ENCODE results near the gene GALNT18. TPM values are rescaled to one million over a fixed set of nuclear protein-coding genes. Genes with fewer than 3 reads are reported as not detected.

GALNT18 gene
- total RNA-seq (0.18 and 0.32 TPM in 2 replicates), polyA plus RNA-seq (0.17 and 0.25 TPM in 2 replicates), polyA minus RNA-seq (0.34 TPM in 1 of 2 replicates, not detected in the other), Bru-seq, nascent RNA (percentile 16 among the genes with signal in this experiment), BruChase-seq, experiment 1, labeled RNA remaining after a 6-hour chase (percentile 21 among the genes with signal in this experiment), BruChase-seq, experiment 2, labeled RNA remaining after a 2-hour chase (percentile 22 among the genes with signal in this experiment)
- polyA plus RNA-seq (2011; cell fraction: cytosol; rRNA removed) = 0.21 and 0.25 TPM in 2 replicates
- 0.11 and 0.12 TPM in 2 replicates for polyA plus RNA-seq (2011; cell fraction: nucleus; rRNA removed)
- polyA plus RNA-seq (2012) = 0.39 and 0.44 TPM in 2 replicates
- not detected for polyA minus RNA-seq (2011; cell fraction: cytosol; rRNA and poly(A)+ RNA removed)
- polyA minus RNA-seq (2011; cell fraction: nucleus; rRNA and poly(A)+ RNA removed) = 0.19 and 0.58 TPM in 2 replicates
- long read RNA-seq = 0 reads

DNA sequence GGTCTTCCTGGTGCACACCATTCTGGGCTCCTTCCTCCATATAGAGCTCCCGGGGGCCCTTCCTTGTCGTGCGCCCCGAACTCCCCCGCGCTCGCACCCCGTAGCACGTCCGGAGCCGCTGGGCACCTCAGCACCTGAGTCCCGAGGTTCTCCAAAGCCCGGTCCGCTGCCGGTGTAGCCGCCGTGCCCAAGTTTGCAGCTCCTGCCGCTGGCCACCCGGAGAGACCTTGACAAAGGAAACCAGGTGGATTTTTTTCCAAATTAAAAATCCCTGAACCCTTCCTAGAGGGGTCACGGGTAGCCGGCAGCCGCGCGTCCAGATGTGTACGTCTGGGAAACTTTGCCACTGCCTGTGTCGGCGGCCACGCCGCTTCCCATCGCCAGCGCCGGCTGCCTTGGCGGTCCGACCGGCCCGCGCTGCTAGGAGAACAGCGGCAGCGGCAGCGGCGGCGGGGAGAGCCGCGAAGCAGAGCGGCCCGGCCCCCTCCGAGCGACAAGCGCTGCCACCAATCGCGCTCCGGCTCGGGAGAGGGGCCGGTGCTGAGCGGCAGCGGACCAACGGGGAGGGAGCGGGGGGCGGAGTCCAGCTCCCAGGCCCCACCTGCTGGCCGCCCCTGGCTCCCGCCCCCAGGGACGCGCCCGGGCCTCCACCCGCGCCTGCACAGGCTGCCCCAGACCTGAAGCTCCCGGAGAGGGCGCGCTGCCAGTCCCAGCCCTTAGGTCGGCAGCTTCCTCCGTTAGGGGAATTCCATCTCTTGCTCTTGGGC lies at the start of gene GALNT18:
Gene GALNT18, minus strand, starts transcription at position 433 of the 767 bp plus-strand sequence.
- ChIA-PET CTCF (interaction anchor here (0.6 to 1.3 kb wide), 7 partner anchors 10 to 688 kb away, joined by 3 to 9 read pairs (median 3); no protein-coding TSS in a partner anchor), POLR2A (no interaction called here)
- Histone ChIP-seq H3K27ac (ENCODE audit: insufficient read depth, low read depth, low read length) (no peak within 1 kb of the TSS), H3K36me3 (ENCODE audit: control insufficient read depth in 2 of 2, extremely low read depth in 1 of 2, insufficient read depth in 2 of 2, low read length in 2 of 2) (no peaks in the 10 kb centered on the region), H2AFZ (ENCODE audit: low read depth, low read length) (peak within 1 kb of the TSS; percentile 82), H3K9me1 (replicated peaks; ENCODE audit: control insufficient read depth, extremely low read depth, insufficient read depth, low read length) (no peaks in the 10 kb centered on the region), H3K9me3 (replicated peaks; ENCODE audit: control insufficient read depth, insufficient read depth, low read length) (no peaks in the 10 kb centered on the region), H3K4me3 (replicated peaks in 1 of 3; ENCODE audit: insufficient read depth in 1 of 3, low read depth in 1 of 3, low read length in 3 of 3) (peak within 1 kb of the TSS in 2 of 3 experiments; percentile 28 to 31), H3K27me3 (ENCODE audit: control insufficient read depth in 2 of 2, insufficient read depth in 2 of 2, low read length in 2 of 2) (peaks cover 39% of the 10 kb centered on the region in 2 experiments), H4K20me1 (replicated peaks; ENCODE audit: control insufficient read depth, extremely low read depth, insufficient read depth, low read length) (no peaks in the 10 kb centered on the region), H3K9ac (replicated peaks; ENCODE audit: extremely low read depth, insufficient read depth, low read length) (no peak within 1 kb of the TSS), H3K4me1 (ENCODE audit: control insufficient read depth, extremely low read depth, insufficient read depth, low read length) (no peaks in the 10 kb centered on the region), H3K79me2 (ENCODE audit: control insufficient read depth, insufficient read depth, low read length) (no peaks in the 10 kb centered on the region), H3K4me2 (ENCODE audit: insufficient read depth, low read length) (peak within 1 kb of the TSS; percentile 64)
- FAIRE-seq (peak; percentile 90), DNase-seq (ENCODE audit: low read depth, low spot score) (peak; percentile 88)
- no TSS peak for BruUV-seq (replicated peaks)
- dilution Hi-C loops (cut with MboI; ENCODE audit: extremely low pct_ligation_motif_present, low sequenced_read_pairs) (no loop called here), intact Hi-C loops (cut with micrococcal nuclease) (loop anchor here (5.0 kb wide), 1 partner anchor 166 kb away; no protein-coding TSS in a partner anchor)
- TF ChIP-seq EZH2 (IDR thresholded peaks at IDR 0.05; ENCODE audit: borderline replicate concordance, low read depth, low read length, severe bottlenecking) (peak; percentile 24), MYC (IDR thresholded peaks at IDR 0.05; ENCODE audit: low read depth, low read length) (no peak), JUN (IDR thresholded peaks at IDR 0.05; ENCODE audit: borderline replicate concordance, insufficient read depth, insufficient read length, low read depth) (no peak)
- TF ChIP-seq, protein P1, sequence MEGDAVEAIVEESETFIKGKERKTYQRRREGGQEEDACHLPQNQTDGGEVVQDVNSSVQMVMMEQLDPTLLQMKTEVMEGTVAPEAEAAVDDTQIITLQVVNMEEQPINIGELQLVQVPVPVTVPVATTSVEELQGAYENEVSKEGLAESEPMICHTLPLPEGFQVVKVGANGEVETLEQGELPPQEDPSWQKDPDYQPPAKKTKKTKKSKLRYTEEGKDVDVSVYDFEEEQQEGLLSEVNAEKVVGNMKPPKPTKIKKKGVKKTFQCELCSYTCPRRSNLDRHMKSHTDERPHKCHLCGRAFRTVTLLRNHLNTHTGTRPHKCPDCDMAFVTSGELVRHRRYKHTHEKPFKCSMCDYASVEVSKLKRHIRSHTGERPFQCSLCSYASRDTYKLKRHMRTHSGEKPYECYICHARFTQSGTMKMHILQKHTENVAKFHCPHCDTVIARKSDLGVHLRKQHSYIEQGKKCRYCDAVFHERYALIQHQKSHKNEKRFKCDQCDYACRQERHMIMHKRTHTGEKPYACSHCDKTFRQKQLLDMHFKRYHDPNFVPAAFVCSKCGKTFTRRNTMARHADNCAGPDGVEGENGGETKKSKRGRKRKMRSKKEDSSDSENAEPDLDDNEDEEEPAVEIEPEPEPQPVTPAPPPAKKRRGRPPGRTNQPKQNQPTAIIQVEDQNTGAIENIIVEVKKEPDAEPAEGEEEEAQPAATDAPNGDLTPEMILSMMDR (IDR thresholded peaks at IDR 0.05; ENCODE audit: extremely low read depth in 1 of 2, insufficient read depth in 1 of 2, low read depth in 1 of 2, low read length in 2 of 2) = peak; percentile 13 to 55

Measured in endothelial cell of umbilical vein (primary cell).